Glomerular visceral epithelial cell (primary cell): Measurements from ENCODE around the gene ANKH.
"Not testable (repeated sequence)": the region's sequence is repeated elsewhere in the genome, so short reads cannot be mapped to it uniquely, and the experiment has no call there.

Experiments used
- DNase-seq: peaks from one replicate; pipeline ENCODE4 v3.0.0-alpha.2; 2016; ENCODE audit errors: extremely low spot score

Gene ANKH

GRCh38 chr5:14871214-14872069 lies at the start of gene ANKH:
Gene ANKH (minus strand): TSS chr5:14871778. CDS start chr5:14871447, 331 bp downstream.
- peak; percentile 87 for DNase-seq

GRCh38 chr5:14920121-14920520 lies 48.5 kb upstream of the ANKH start:
- no peak for DNase-seq

- not testable (repeated sequence) for DNase-seq
Measured at GRCh38 chr5:14919106-14919505, 47.5 kb upstream of the ANKH start.

- no peak for DNase-seq
Measured at GRCh38 chr5:14917719-14918118, 46.1 kb upstream of the ANKH start.

GRCh38 chr5:14915291-14915952 lies 43.8 kb upstream of the ANKH start:
- no peak for DNase-seq

- DNase-seq: peak; percentile 31
Measured at GRCh38 chr5:14914623-14915260, 43.2 kb upstream of the ANKH start.

- DNase-seq: no peak
Measured at GRCh38 chr5:14914193-14914592, 42.6 kb upstream of the ANKH start.

GRCh38 chr5:14913096-14913495 lies 41.5 kb upstream of the ANKH start:
- no peak for DNase-seq

- DNase-seq: no peak
Measured at GRCh38 chr5:14912206-14912605, 40.6 kb upstream of the ANKH start.

- DNase-seq: no peak
Measured at GRCh38 chr5:14909369-14909768, 37.8 kb upstream of the ANKH start.

- DNase-seq: no peak
Measured at GRCh38 chr5:14908172-14908571, 36.6 kb upstream of the ANKH start.

GRCh38 chr5:14906628-14907027 lies 35.0 kb upstream of the ANKH start:
- no peak for DNase-seq

- no peak for DNase-seq
Measured at GRCh38 chr5:14902826-14903560, 31.4 kb upstream of the ANKH start.

GRCh38 chr5:14901462-14902051 lies 30.0 kb upstream of the ANKH start:
- no peak for DNase-seq

- DNase-seq: no peak
Measured at GRCh38 chr5:14900693-14901461, 29.3 kb upstream of the ANKH start.

GRCh38 chr5:14896131-14896530 lies 24.6 kb upstream of the ANKH start:
- DNase-seq: no peak

- peak; percentile 8 for DNase-seq
Measured at GRCh38 chr5:14895301-14895700, 23.7 kb upstream of the ANKH start.

GRCh38 chr5:14894748-14895147 lies 23.2 kb upstream of the ANKH start:
- DNase-seq: no peak

GRCh38 chr5:14893381-14893780 lies 21.8 kb upstream of the ANKH start:
- no peak for DNase-seq

GRCh38 chr5:14890846-14891245 lies 19.3 kb upstream of the ANKH start:
- no peak for DNase-seq

GRCh38 chr5:14884062-14884612 lies 12.6 kb upstream of the ANKH start:
- DNase-seq: no peak
